A549 treated with dexamethasone at 1 μM for 4 hours (cell line): Measurements from ENCODE around the gene RAB5A. TPM values are rescaled to one million over a fixed set of nuclear protein-coding genes. Genes with fewer than 3 reads are reported as not detected.

Experiments
- total RNA-seq: library from RNA; stranded (reverse); fragments of 200-300 nt; extraction: Qiagen RNA extraction; gene quantifications from 5 replicates; pipeline ENCODE4 v1.2.3, GENCODE V29; 2022

RAB5A gene, protein sequence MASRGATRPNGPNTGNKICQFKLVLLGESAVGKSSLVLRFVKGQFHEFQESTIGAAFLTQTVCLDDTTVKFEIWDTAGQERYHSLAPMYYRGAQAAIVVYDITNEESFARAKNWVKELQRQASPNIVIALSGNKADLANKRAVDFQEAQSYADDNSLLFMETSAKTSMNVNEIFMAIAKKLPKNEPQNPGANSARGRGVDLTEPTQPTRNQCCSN
- total RNA-seq: 48.0 to 69.4 TPM (median 55.5 TPM) in 5 replicates

DNA sequence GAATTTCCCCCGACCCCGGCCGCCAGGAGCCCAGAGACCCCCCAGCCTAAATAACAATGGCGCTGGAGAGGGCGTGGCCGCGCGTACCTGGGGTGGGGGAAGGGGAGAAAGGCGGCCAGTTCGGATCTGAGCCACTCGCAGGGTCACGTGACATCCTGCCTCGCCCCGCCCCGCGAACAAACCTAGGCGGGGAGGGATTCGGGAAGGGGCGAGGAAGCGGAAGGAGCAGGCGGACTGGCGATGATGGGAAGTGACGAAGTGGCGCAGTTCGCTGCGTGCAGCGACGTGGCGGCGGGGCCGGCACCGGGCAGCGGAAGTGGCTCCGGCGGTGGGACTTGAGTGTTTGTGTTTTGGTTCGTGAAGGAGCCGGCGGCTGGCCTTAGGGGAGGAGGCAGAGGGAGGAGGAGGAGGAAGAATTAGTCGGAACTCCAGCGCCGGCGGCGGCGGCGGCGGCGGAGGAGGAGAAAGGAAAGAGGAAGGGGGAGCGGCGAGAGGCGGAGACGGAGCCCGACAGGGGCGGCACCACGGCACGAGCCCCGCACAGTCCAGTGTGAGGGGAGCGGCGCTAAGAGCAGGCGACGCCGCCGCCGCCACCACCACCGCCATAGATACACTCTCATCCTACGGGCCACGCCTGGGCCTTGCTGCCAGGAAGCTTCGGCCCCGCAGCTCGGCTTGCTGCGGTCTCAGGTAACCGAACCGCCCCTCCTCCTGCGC, at the start of gene RAB5A:
TSS of gene RAB5A (plus strand) at position 266 of the 717 bp plus-strand sequence. CDS start 3,802 bp downstream, outside the sequence.

DNA sequence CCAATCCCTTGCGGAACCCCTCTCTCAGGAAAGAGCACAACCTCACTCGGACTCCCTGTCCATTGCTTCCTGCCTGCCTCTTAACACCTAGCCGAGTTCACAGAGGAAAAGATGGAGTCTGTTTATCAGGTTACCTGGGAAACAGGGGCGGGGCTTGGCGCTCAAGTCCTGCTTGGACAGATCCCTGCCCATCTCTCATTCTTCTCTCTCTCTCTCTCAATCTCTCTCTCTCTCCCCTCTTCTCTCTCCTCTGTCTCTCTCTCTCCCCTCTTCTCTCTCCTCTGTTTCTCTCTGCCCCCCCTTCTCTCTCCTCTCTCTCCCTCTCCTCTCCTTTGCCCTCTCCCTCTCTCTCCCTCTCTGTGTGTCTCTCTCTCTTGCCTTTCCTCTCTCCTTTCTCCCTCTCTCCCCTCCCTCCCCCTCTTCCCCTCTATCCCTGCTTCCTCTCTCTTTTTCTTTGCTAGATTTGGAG, 12.8 kb upstream of the RAB5A start, which contains the start of gene EFHB:
TSS of gene EFHB (minus strand) at position 120 of the 469 bp plus-strand sequence. CDS start 199 bp downstream, outside the sequence.

GRCh38 chr3:20012164-20012563, 65.3 kb downstream of the RAB5A start, which contains the start of gene PP2D1:
PP2D1 (minus strand) TSS chr3:20012264; CDS start chr3:20012072, 192 bp downstream.

Other genes with a start within 250 kb of the RAB5A start
- gene EFHB, start 12.9 kb upstream of the RAB5A start, total RNA-seq: 0.79 to 2.3 TPM (median 1.5 TPM) in 5 replicates
- not detected in 5 replicates for gene PP2D1, start 65.2 kb downstream of the RAB5A start, total RNA-seq
- gene KAT2B, start 93.3 kb downstream of the RAB5A start, total RNA-seq: 5.4 to 9.4 TPM (median 7.6 TPM) in 5 replicates
- 12.0 to 17.4 TPM (median 15.8 TPM) in 5 replicates for gene SGO1, start 239.1 kb downstream of the RAB5A start, total RNA-seq